Measurements from ENCODE around the gene PRPF38B. TPM values are rescaled to one million over a fixed set of nuclear protein-coding genes. Genes with fewer than 3 reads are reported as not detected.

PRPF38B gene
- total and polyA plus RNA-seq, 2 of the 4 experiments (the other 2 are of a cell fraction): 9.0 to 19.3 TPM

- CTCF ChIA-PET: no interaction called here
- Histone ChIP-seq H3K9ac (ENCODE audit: low read depth, low read length) (no peak overlapping the region), H3K9me3 (ENCODE audit: control insufficient read depth, insufficient read depth, low read length) (0 out of 2 replicates have a peak, but pooled peaks cover 2% of the 10 kb centered on the region), H3K4me1 (ENCODE audit: control insufficient read depth, insufficient read depth, low read length) (no peaks in the 10 kb centered on the region), H4K20me1 (ENCODE audit: insufficient read depth, low read length) (no peaks in the 10 kb centered on the region), H2AK9ac (replicated peaks; ENCODE audit: low read depth, low read length, poor library complexity) (no peak overlapping the region), H2BK20ac (ENCODE audit: low read depth, low read length) (no peak overlapping the region), H3K14ac (replicated peaks; ENCODE audit: low read depth, low read length) (no peak overlapping the region), H3K23ac (ENCODE audit: low read depth, low read length) (no peak overlapping the region), H3K27ac (ENCODE audit: insufficient read depth, low read length) (no peak overlapping the region), H3K4me2 (ENCODE audit: low read depth, low read length) (no peak overlapping the region), H3K56ac (ENCODE audit: extremely low read depth, insufficient read depth, low read length) (no peak overlapping the region), H2AFZ (replicated peaks; ENCODE audit: low read length, poor library complexity) (no peak overlapping the region), H2BK120ac (ENCODE audit: low read depth, low read length) (no peak overlapping the region), H3K9me1 (ENCODE audit: insufficient read depth, low read length) (no peaks in the 10 kb centered on the region), H3K36me3 (ENCODE audit: control insufficient read depth, insufficient read depth, low read length) (no peaks in the 10 kb centered on the region), H2AK5ac (ENCODE audit: low read depth, low read length) (no peak overlapping the region), H3K4me3 (ENCODE audit: insufficient read depth, low read depth, low read length) (no peak overlapping the region), H4K5ac (ENCODE audit: low read depth, low read length) (no peak overlapping the region), H4K91ac (ENCODE audit: insufficient read depth, low read depth, low read length) (no peak overlapping the region), H3K27me3 (ENCODE audit: control insufficient read depth, insufficient read depth, low read length) (no peaks in the 10 kb centered on the region), H2BK5ac (ENCODE audit: low read depth, low read length, poor library complexity, severe bottlenecking) (no peak overlapping the region), H3K4ac (ENCODE audit: low read depth, low read length) (no peak overlapping the region), H3K18ac (ENCODE audit: low read depth, low read length) (no peak overlapping the region), H3K79me1 (ENCODE audit: low read depth in 1 of 2, low read length in 2 of 2) (no peaks in the 10 kb centered on the region), H2BK15ac (ENCODE audit: low read depth, low read length) (no peak overlapping the region), H4K8ac (ENCODE audit: low read depth in 2 of 2, low read length in 2 of 2) (no peak overlapping the region)
- WGBS, 2 experiments (ENCODE audit: extremely low coverage in 2 of 2, insufficient read length in 1 of 2): no CpG with 5 or more reads among the region's 2 CpGs
- TF ChIP-seq CTCF (conservative IDR thresholded peaks at IDR 0.05; ENCODE audit: low read depth, low read length): no peak
- no peak for TF ChIP-seq RAD21 (IDR thresholded peaks at IDR 0.05; ENCODE audit: low read length)
- no peak for TF ChIP-seq MXI1 (IDR thresholded peaks at IDR 0.05; ENCODE audit: borderline replicate concordance, low read depth, low read length)
- no peak for TF ChIP-seq RFX5 (IDR thresholded peaks at IDR 0.05; ENCODE audit: low read depth, low read length)
- no peak for TF ChIP-seq MAFK (IDR thresholded peaks at IDR 0.05; ENCODE audit: low read depth, low read length)
- no peak for TF ChIP-seq MAZ (IDR thresholded peaks at IDR 0.05; ENCODE audit: borderline replicate concordance, low read depth, low read length)
- no peak for ATAC-seq (ENCODE audit: low read depth)
- in situ Hi-C loops (cut with MboI; ENCODE audit: low sequenced_read_pairs): no loop called here
- dilution Hi-C loops (cut with HindIII; ENCODE audit: low sequenced_read_pairs, unreplicated experiment): no loop called here
- no peak for DNase-seq
- POLR2A ChIA-PET (ENCODE audit: unreplicated experiment): no interaction called here
- intact Hi-C loops (cut with micrococcal nuclease): no loop called here
- BruUV-seq (replicated peaks): no TSS peak
Observed at GRCh38 chr1:108653431-108654105, 38.5 kb upstream of the PRPF38B start.

All from IMR-90 (cell line).